ENCODE data around the gene UPF3B.
A peak's percentile ranks its signal among the peaks of the same experiment; 100 is the strongest.
"Not testable (repeated sequence)": the region's sequence is repeated elsewhere in the genome, so short reads cannot be mapped to it uniquely, and the experiment has no call there.

Gene UPF3B

DNA sequence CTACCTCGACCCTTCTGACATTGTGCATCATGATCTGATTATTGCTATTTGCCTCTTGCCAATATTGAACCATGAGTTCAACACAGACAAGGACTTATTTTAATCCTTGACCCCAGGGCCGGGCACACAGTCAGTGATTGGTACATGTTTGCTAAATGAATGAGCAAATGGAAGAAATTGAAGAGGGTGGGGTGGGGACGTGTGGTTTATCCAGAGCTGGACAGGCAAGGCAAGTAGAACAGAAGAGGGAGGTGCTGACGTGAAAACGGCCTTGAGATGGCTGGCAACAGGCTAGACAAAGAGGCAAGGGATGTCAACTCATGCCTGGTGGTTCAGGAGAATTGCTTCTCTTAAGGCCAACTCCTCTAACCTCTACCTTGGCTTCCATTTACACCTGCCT, 28.5 kb downstream of the UPF3B start:
- DNase-seq, result not testable (repeated sequence)

DNA sequence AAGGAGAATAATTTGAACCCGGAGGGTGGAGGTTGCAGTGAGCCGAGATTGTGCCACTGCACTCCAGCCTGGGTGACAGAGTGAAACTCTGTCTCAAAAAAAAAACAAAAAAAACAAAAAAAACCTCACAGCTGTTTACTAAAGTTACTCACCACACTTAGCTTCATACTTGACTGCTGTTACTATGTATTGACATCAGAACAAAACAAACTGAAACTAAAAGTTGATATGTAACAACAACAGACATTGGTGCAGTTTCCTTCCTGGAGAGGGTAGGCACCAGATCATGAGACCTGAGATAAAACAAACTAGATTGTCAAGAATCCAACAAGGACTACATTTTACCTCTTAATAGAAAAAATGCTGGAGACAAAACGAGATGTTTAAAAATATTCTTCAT, 31.1 kb downstream of the UPF3B start:
- not testable (repeated sequence) for DNase-seq

DNA sequence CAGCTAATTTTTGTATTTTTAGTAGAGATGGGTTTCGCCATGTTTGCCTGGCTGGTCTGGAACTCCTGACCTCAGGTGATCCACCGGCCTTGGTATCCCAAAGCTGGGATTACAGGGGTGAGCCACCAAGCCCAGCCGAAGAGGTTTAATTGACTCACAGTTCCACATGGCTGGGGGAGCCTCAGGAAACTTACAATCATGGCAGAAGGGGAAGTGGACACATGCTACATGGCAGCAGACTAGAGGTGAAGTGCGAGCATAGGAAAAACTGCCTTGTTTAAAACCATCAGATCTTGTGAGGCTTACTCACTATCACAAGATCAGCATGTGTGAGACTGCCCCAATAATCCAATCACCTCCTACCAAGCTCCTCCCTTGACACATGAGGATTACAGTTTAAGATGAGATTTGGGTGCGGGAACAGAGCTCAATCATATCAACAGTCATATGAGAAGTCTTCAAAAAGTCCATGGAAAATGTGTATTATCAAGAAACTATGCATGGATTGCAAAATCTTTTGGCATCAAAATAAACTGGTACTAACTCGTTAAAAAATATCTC, 35.6 kb downstream of the UPF3B start:
- no peak for DNase-seq

DNA sequence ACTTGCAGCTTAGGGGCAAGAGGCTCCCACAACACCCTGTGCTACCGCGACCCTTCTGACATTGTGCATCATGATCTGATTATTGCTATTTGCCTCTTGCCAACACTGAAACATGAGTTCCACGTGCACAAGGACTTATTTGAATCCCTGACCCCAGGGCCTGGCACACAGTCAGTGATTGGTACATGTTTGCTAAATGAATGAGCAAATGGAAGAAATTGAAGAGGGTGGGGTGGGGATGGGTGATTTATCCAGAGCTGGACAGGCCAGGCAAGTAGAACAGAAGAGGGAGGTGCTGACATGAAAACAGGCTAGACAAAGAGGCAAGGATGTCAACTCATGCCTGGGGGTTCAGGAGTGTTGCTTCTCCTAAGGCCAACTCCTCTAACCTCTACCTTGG, 36.5 kb downstream of the UPF3B start:
- no peak for DNase-seq

DNA sequence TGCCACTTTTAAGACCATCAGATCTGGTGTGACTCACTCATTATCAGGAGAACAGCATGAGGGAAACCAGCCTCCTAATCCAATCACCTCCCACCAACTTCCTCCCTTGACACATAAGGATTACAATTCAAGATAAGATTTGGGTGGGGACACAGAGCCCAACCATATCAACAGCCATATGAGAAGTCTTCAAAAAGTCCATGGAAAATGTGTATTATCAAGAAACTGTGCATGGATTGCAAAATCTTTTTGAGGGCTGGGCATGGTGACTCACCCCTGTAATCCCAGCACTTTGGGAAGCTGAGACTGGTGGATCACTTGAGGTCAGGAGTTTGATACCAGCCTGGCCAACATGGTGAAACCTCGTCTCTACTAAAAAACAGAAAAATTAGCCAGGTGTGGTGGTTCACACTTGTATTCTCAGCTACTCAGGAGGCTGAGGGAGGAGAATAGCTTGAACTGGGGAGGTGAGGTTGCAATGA, 43.5 kb downstream of the UPF3B start:
- DNase-seq, result peak; percentile 5

DNA sequence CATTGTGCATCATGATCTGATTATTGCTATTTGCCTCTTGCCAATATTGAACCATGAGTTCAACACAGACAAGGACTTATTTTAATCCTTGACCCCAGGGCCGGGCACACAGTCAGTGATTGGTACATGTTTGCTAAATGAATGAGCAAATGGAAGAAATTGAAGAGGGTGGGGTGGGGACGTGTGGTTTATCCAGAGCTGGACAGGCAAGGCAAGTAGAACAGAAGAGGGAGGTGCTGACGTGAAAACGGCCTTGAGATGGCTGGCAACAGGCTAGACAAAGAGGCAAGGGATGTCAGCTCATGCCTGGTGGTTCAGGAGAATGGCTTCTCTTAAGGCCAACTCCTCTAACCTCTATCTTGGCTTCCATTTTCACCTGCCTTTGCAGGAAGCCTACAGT, 44.3 kb downstream of the UPF3B start:
- not testable (repeated sequence) for DNase-seq

DNA sequence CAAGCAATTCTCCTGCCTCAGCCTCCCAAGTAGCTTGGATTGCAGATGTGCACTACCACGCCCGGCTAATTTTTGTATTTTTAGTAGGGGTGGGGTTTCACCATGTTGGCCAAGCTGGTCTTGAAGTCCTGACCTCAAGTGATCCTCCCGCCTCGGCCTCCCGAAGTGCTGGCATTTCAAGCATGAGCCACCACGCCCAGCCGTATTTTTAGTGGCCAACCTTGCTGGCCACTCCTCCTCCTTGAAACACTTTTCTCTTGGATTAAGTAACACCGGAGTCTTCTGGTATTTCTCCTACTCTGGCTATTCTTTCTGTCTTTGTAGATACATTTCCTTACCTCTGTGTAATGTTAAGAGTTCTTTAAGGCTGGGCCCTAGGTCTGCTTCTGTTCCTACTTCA, 50.2 kb downstream of the UPF3B start:
- no peak for DNase-seq

DNA sequence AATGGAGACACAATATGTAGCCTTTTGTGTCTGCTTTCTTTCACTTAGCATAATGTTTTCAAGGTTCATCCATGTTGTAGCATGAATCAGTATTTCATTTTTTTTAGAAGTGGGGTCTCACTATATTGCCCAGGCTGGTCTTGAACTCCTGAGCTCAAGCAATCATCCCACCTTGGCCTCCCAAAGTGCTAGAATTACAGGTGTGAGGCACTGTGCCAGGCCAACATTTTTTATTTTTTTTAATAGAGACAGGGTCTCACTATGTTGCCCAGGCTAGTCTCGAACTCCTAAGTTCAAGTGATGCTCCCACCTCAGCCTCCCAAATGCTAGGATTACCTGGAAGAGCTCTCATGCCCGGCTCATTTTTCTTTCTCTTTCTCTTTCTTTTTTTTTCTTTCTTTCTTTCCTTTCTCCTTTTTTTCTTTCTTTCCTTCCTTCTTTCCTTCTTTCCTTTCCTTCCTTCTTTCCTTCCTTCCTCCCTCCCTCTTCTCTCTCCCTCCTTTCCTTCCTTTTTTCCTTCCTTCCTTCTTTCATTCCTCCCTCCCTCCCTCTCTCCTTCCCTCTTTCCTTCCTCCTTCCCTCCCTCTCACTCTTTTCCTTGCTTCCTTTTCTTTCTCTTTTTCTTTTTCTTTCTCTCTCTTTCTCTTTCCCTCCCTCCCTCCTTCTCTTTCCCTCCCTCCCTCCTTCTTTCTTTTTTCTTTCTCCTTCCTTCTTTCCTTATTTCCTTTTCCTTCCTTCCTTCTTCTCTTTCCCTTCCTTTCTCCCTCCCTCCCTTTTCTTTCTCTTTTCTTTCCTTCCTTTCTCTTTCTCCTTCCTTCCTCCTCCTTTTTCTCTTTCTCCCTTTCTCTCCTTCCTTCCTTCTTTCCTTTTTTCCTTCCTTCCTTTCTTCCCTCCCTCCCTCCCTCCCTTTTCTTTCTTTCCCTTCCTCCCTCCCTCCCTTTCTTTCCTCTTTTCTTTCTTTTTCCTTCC, 51.2 kb downstream of the UPF3B start:
- DNase-seq, result no peak

DNA sequence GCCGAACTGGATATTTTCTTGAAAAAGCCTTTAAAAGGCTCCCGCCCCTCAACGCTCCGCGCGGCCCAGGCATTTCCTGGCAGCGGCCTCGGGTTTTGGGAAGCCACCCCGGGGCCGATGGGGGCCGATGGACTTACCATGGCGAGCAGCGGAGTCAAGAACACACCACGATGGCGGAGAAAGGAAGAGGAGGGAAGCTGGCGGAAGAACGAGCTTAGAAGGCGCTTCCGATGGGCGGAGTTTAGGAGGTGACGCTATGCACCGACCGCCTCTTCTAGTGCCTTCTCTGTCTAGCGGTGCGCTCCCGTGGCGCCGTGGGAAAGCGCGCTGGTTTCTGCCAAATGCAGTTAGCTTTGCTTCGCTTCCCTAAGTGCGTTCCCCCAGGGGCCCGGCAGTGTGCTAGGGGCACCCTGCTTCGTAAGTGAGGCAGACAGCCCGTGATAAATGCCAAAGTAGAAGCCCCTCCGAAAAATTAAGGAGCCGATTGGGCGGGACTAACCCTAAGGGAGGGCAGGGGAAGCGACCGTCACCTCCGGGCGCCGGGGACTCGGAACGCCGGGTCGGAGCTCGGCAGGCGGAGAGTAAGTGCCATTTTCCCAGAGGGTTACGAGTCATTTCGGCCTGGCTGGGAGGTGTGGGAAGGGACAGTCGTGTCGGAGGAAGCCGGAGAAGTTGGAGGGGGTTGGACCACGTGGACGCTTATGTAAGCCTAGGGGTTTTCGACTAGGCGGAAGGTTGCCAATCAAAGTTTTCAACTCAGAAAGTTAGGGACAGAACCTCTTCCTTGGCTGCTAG, 61.1 kb downstream of the UPF3B start, which contains the start of gene RPL39:
Gene RPL39, minus strand, starts transcription at position 194 of the 795 bp plus-strand sequence. Its CDS starts 54 bp downstream, at position 140.
- peak; percentile 87 for DNase-seq

DNA sequence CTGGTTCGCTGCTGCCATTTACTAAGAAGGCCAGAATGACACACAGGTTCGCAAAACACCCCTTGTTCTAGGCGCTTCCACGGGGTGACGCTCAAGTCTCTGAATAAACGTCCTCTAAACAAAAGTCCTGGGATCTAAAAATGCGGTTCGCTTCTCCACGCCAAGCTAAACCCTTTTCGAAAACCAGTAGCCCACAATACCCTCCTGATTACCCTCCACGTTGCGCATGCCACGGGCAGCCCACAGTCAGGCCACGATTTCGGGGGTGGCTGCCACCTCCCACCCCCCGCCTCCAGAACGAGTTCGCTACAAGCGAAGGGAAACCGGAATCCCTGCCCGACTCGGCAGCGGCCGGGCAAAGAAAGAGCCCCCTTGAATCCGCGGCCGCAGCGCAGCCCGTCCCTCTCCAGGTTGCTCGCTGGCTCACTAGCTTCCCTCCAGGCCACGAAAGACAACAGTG, 61.8 kb downstream of the UPF3B start:
- peak; percentile 25 for DNase-seq

DNA sequence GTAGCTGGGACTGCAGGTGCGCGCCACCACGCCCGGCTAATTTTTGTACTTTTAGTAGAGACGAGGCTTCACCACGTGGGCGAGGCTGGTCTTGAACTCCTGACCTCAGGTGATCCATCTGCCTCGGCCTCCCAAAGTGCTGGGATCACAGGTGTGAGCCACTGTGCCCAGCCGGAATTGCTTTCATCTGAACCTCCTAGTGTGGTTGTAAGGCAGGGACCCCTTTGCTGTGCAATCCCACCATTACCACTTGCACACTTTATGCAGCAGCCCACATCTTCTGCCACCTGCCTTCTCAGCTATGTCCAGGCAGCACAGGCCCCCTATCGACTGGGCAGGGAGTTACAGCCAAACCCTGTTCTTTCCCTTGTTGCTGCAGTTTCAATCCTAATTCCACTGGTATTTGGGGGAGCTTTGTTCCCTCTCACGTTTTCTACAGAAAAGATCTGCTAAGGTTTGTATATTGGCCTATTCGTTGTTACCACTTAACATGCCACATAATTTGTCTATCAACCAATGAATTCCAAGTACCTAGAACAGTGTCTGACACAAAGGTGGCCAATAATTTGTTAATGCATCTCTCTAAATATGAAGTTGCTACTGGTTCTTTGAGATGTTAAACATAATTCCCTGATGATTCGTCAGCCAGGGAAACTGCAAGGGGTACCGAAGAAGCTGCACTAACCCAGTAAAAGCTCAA, 67.9 kb downstream of the UPF3B start:
- DNase-seq, result peak; percentile 7

Data from fibroblast of skin of right quadriceps (primary cell).